Rectal smooth muscle tissue (tissue), 1 donor: ENCODE results near the gene ATP2B1.

Experiments
- H3K27ac ChIP-seq: one replicate; pipeline ENCODE4 v1.7.0; 2013; ENCODE audit warnings: low read depth, low read length, inconsistent platforms
- H3K27me3 ChIP-seq: one replicate; pipeline ENCODE4 v1.7.0; 2013; ENCODE audit warnings: low read length; ENCODE audit not compliant: control insufficient read depth, insufficient read depth
- H3K36me3 ChIP-seq: one replicate; pipeline ENCODE4 v1.7.0; 2013; ENCODE audit warnings: low read length; ENCODE audit not compliant: control insufficient read depth, insufficient read depth
- H3K4me1 ChIP-seq: one replicate; pipeline ENCODE4 v1.7.0; 2013; ENCODE audit warnings: low read length; ENCODE audit not compliant: control insufficient read depth, insufficient read depth
- H3K4me3 ChIP-seq: one replicate; pipeline ENCODE4 v1.7.0; 2013; ENCODE audit warnings: low read length
- H3K9ac ChIP-seq: one replicate; pipeline ENCODE4 v1.7.0; 2013; ENCODE audit warnings: low read length

Gene ATP2B1

DNA sequence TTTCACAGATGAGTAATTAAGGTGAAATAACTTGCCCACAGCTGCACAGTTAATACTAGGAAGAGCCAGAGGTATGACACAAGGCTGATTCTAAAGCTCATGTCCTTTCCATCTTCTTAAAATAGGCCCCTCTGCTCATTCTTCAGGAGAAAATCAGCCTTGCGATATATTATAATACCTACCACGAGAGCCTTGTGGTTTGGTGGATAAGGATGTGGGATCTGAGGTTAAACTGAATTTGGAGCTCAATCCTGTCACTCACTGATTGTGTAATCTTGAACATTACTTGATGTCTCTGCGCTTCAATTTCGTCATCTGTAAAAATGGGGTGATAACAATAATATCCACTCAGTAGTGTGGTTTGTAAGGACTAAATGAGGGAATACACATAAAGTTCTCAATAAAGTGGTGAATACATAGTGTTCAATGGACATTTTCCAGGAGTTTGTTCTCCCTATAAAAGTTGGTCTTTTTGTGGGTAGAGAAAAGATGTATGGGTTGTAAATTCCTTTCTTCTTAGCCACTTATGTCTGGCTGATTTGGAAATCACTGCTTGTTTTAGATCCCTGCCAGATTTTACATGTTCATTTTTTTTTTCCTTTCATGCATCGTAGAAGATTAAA is 25.1 kb upstream of the ATP2B1 start:
- no peak overlapping the region for H3K4me3 ChIP-seq
- H3K27me3 ChIP-seq: no peaks in the 10 kb centered on the region
- no peak overlapping the region for H3K9ac ChIP-seq
- H3K27ac ChIP-seq: no peak overlapping the region
- H3K4me1 ChIP-seq: no peaks in the 10 kb centered on the region
- H3K36me3 ChIP-seq: no peaks in the 10 kb centered on the region

DNA sequence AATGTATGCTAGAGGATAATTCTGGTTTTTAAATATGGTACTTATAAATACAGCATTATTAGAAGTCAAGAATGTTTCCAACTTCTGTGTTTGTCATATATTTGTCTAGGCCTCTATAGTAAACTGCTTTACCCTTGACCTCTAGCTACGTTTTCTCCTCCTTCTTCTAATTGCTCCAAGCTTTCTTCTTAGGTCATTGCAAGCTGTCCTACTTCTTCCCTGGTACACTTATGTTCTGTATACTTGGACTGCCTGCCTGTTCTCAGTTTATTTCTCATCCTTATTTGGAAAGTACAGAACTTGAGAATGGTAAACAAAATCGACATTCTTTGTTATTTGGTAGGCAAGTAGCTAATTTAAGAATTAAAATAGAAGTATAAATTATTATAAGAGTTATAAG is 23.9 kb upstream of the ATP2B1 start:
- Histone ChIP-seq H3K27ac (no peak overlapping the region), H3K4me3 (no peak overlapping the region), H3K4me1 (no peaks in the 10 kb centered on the region), H3K9ac (no peak overlapping the region), H3K36me3 (no peaks in the 10 kb centered on the region), H3K27me3 (no peaks in the 10 kb centered on the region)

DNA sequence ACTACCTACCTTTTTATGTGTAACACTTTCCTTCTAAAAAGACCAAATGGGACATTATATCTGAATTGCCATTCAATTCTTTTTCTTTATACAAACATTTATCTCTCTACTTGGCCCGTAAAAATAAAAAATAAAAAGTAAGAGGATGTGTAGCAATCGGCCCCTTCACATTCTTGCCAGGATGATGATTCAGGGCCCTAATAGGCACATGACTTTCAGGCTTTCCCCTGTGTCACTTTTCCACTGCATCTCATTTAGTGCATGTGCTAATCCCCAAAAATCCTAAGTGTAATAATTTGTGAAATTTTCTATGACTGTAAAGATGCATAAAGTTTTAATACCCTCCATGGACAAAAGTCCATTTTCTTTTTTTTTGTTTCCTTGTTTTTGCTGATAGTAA is 23.0 kb upstream of the ATP2B1 start:
- Histone ChIP-seq H3K36me3 (no peaks in the 10 kb centered on the region), H3K9ac (no peak overlapping the region), H3K27me3 (no peaks in the 10 kb centered on the region), H3K27ac (no peak overlapping the region), H3K4me3 (no peak overlapping the region), H3K4me1 (no peaks in the 10 kb centered on the region)

DNA sequence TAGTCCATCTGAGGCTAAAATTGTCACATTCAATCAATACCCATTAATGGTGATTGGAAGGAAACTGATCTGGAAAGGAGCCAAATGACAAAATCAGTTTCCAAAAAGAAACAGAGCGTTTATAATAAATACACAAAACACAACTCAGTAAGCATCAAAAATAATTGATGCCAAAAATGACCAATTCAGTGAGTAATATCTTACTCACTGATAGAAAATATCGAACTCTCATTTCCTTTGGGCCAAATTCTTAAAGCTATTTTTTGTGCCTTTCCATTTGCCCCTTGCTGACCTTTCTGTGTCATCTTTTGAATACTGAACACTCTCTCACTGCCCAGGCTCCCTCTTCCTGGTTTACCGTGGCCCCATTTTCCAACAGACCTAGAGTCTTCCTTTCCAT is 22.5 kb upstream of the ATP2B1 start:
- H3K27ac ChIP-seq: no peak overlapping the region
- H3K36me3 ChIP-seq: no peaks in the 10 kb centered on the region
- no peak overlapping the region for H3K4me3 ChIP-seq
- H3K4me1 ChIP-seq: no peaks in the 10 kb centered on the region
- no peaks in the 10 kb centered on the region for H3K27me3 ChIP-seq
- no peak overlapping the region for H3K9ac ChIP-seq

DNA sequence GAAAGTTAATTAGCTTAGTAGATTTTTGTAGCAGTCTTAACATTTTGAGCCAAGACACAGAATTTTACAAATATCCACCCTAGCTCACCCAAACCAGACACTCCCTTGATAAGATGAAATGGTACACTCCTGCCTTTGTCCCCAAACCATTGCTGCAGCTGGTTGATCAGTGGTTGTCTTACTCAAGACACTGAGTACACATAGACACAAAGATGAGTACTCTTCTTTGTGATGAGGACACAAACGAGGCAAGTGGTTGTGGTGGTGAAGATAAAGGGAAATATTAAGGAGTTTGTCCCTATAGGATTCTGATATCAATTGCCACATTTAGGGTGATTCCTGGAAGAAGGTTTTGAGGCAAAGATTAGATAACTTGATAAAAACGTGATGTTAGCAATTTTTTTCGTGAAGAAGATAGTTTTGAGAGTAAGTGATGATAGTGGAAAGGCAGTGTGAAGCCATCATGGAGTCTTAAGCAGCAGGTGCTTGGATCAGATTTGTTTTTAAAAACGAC is 21.4 kb upstream of the ATP2B1 start:
- no peaks in the 10 kb centered on the region for H3K4me1 ChIP-seq
- no peak overlapping the region for H3K9ac ChIP-seq
- H3K36me3 ChIP-seq: no peaks in the 10 kb centered on the region
- H3K27ac ChIP-seq: no peak overlapping the region
- H3K27me3 ChIP-seq: no peaks in the 10 kb centered on the region
- H3K4me3 ChIP-seq: no peak overlapping the region

DNA sequence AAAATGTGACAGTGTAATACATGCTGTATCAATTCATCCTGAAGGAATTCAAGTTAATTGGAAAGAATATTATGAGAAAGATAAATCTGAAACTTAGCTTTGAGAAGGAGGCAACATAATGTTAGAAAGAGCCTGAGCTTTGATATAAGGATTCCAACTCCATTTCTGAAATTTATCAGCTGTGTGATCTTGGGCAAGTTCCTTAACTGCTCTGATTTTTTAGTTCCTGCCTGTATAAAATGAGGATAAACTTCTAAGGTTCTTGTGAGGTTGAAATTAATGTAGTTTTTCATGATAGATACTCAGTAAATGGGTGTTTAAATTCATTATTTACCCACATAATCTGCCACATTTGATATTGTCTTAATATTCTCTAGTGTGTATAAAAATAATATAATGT is 14.6 kb upstream of the ATP2B1 start:
- Histone ChIP-seq H3K27me3 (no peaks in the 10 kb centered on the region), H3K27ac (no peak overlapping the region), H3K9ac (no peak overlapping the region), H3K4me3 (no peak overlapping the region), H3K4me1 (no peaks in the 10 kb centered on the region), H3K36me3 (no peaks in the 10 kb centered on the region)

DNA sequence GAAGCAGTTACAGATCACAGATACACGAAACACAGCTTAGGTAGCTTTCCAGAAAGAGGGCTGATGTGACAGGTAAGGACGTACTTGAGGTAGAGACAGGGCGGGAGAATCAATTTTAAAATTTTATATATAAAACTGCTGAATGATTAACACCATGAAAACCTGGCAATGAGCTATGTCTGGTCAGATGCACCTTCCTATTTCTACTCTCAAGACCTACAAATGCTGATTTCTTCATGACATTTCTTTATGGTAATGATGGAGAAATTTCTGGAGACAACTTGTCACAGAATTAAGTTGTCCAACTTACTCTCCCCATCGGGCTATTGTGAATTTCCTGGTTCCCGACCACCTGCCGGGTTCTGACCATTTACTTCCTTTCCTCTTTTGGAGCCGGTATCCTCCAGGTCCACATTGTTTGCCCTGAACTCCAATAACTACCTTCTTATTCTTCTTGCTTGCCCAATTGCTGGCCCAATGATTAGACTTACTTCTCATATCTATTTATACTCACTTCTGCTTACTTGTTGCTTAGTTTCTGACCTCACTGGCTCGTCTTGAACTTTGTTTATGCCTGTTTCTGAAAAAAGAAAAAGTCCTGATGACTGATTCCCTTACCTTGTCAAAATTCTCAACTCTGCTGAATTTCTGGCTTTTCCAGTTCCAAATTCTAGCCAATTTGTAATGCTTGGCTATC is 12.8 kb upstream of the ATP2B1 start:
- Histone ChIP-seq H3K4me3 (no peak overlapping the region), H3K27ac (no peak overlapping the region), H3K4me1 (no peaks in the 10 kb centered on the region), H3K27me3 (no peaks in the 10 kb centered on the region), H3K36me3 (no peaks in the 10 kb centered on the region), H3K9ac (no peak overlapping the region)

DNA sequence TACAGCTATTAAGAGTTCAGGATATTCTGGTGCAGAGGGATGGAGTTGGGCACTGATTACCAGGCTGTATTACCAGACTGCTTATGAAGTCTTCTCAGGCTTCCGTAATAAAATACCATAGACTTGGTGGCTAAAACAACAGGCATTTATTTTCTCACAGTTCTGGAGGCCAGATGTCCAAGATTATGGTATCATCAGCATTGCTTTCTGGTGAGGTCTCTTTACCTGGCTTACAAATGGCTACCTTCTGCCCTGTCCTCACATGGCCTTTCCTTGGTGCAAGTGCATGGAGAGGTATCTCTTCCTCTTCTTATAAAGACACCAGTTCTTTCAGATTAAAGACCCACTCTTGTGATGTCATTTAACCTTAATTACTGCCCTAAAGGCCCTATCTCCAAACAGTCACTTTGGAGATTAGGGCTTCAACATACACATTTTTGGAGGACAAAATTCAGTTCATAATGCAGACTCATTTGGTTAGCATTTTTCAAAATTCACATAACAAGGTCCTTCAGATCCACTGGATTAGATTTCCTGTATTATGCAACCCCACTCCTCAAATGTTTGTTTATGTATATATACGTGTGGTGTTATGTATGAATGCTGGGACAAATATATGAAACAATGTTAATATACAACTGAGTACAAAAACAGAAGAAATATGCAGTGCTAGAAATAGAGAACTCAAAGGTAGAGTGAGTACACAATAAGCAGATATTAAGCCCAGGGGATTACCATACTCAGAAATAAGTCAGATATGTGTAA is 9.3 kb upstream of the ATP2B1 start:
- Histone ChIP-seq H3K27me3 (no peaks in the 10 kb centered on the region), H3K4me1 (no peaks in the 10 kb centered on the region), H3K36me3 (no peaks in the 10 kb centered on the region), H3K27ac (no peak overlapping the region), H3K4me3 (no peak overlapping the region), H3K9ac (no peak overlapping the region)

DNA sequence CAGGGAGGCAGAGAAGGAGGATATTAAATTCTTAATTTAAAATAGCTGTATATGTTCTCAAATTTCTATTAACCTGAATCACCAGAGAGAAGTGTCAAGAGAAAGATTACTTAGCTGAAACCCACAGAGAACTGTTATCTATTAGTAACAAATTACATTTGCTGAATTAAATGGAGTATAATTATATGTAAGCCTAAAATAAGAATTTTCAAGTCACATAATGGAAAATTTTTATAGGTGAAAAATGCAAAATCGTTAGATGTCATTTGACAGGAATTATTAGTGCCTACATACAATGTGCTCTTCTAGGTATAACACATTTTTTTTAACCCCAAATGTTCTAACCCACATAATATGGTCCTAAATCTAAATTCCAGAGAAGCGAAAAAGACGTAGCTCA is 4.1 kb upstream of the ATP2B1 start:
- Histone ChIP-seq H3K4me1 (no peaks in the 10 kb centered on the region), H3K4me3 (no peak overlapping the region), H3K36me3 (no peaks in the 10 kb centered on the region), H3K27ac (no peak overlapping the region), H3K9ac (no peak overlapping the region), H3K27me3 (no peaks in the 10 kb centered on the region)

DNA sequence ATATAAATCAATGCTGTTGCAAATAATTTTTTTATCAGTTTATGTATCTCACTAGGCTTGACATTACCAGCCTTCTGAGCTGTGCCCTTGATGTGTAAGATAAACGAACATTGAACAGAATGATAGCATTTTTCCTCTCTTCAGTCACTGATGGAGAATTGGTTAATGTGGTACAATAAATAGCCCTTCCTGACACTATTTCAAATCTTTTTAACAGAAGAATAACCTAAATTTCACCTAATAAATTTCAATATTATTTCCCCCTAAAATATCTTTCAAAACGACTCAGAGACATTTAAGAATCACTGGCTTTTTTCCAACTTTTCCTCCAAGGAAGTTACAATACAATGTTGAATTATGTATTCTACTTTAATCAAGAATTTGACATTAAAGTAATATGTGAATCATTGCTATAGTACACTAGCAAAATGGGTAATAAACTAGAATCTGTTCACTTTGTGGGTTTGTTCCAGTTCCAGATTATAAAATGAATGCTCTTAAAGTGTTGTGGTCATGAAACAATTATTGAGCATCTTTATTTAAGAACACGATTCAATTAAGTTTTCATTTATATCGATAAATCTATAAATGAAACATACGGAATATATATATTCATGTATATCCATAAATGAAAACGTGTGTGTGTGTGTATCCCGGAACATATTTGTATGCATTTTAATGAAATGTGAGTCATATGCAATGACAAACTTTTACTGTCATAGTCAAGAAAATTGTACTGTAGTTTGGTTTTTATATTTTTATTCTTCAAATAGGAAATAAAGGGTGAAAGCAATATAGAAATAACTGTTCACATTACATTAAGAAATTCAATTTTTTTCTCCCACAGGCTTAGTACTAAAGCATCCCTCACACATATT is 2.5 kb upstream of the ATP2B1 start:
- H3K4me3 ChIP-seq: no peak overlapping the region
- H3K36me3 ChIP-seq: no peaks in the 10 kb centered on the region
- H3K27me3 ChIP-seq: no peaks in the 10 kb centered on the region
- no peaks in the 10 kb centered on the region for H3K4me1 ChIP-seq
- no peak overlapping the region for H3K27ac ChIP-seq
- no peak overlapping the region for H3K9ac ChIP-seq

DNA sequence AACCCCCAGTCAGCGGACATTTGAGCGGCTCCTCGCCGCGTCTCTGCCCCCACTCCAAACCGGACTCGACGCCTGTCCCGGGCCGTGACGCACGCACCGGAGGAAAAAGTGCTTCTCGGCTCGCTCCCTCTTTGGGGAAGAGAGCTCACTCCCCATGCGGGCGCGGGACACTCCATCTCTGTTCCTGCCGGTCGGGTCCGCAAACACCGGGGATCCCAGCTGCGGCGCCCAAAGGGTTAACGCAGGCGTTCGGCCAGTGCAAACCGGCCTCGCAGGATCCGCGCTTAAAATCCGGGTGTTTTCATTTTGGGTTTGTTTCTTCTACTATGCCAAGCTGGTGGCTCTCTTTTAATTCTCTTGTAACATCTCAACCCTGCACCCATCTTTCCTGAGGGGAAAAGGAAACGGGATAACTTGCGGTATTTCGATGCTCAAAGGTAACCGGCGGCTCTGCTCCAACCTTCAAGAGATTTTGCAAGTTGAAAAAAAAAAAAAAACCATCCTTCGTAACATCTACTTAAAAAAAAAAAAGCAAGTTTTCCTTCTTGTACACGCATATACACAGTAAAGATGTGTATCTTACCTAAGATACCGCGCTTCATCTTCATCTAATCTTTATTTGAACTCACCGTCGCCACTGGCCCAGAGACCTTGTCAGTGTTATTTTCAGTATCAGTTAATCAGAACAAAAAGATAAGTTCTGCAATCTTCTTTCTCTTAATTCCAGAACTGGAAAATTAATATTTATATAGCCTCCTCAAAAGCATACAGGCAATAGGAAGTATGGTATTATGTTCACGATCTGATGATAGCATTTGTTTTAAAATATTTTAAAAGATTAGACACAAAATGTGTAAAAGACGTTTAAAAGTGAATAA is 1.6 kb upstream of the ATP2B1 start:
- Histone ChIP-seq H3K36me3 (no peaks in the 10 kb centered on the region), H3K4me1 (no peaks in the 10 kb centered on the region), H3K27ac (peak overlapping the region; percentile 98), H3K27me3 (no peaks in the 10 kb centered on the region), H3K4me3 (peak overlapping the region; percentile 94), H3K9ac (peak overlapping the region; percentile 72)
